Endothelial cell of umbilical vein (primary cell): ENCODE data around the gene CEP120. TPM values are rescaled to one million over a fixed set of nuclear protein-coding genes. Genes with fewer than 3 reads are reported as not detected.

Source experiments
- BruUV-seq: library from RNA; stranded (reverse); fragments of 400-500 nt; replicated peaks from 2 replicates; lab custom pipeline; 2021; lab: Mats Ljungman, UMichigan
- CTCF ChIA-PET: fragments of 300-600, 350-600 bp; sonication (Branson Sonifier 250); formaldehyde crosslinking; loops from one replicate; lab custom pipeline; 2021; ENCODE audit warnings: antibody characterized with exemption, inconsistent platforms; lab: Charles Lee
- POLR2A ChIA-PET: fragments of 300-600, 350-600 bp; sonication (Branson Sonifier 250); formaldehyde crosslinking; loops from one replicate; lab custom pipeline; 2021; ENCODE audit warnings: antibody characterized with exemption, inconsistent platforms; lab: Charles Lee
- DNase-seq: peaks from one replicate; pipeline ENCODE4 v3.0.0-alpha.2; 2011; ENCODE audit warnings: low read depth, low spot score
- FAIRE-seq: peaks from 2 replicates; lab custom pipeline; 2011; peaks lifted over from hg19 to GRCh38; lab: Jason Lieb, UNC
- H2AFZ ChIP-seq: 2 replicates; pipeline ENCODE4 v1.6.0; 2012; ENCODE audit warnings: low read depth, low read length, control low read depth, inconsistent platforms
- H3K27ac ChIP-seq: 2 replicates; pipeline ENCODE4 v1.5.1; 2011; ENCODE audit warnings: low read depth, mild to moderate bottlenecking, control low read depth, low read length, moderate library complexity; ENCODE audit not compliant: insufficient read depth
- H3K27me3 ChIP-seq, 2 experiments: 2 replicates each; pipeline versions ENCODE4 v1.6.0 to v1.6.1; 2011; ENCODE audit warnings: low read length in 2 of 2, mixed read lengths in 1 of 2; ENCODE audit not compliant: control insufficient read depth in 2 of 2, insufficient read depth in 2 of 2
- H3K36me3 ChIP-seq, 2 experiments: 2 replicates in 1 of 2; 3 replicates in 1 of 2; pipeline ENCODE4 v1.5.1; 2011; ENCODE audit warnings: low read length in 2 of 2, mild to moderate bottlenecking in 1 of 2, moderate library complexity in 1 of 2; ENCODE audit not compliant: control insufficient read depth in 2 of 2, insufficient read depth in 2 of 2; ENCODE audit errors: extremely low read depth in 1 of 2
- H3K4me1 ChIP-seq: 3 replicates; pipeline ENCODE4 v1.5.1; 2011; ENCODE audit warnings: mild to moderate bottlenecking, low read length; ENCODE audit not compliant: control insufficient read depth, insufficient read depth; ENCODE audit errors: extremely low read depth
- H3K4me2 ChIP-seq: 2 replicates; pipeline ENCODE4 v1.6.1; 2011; ENCODE audit warnings: low read length, control low read depth, mixed read lengths; ENCODE audit not compliant: insufficient read depth
- H3K4me3 ChIP-seq, 3 experiments: fragments of 200-600 bp in 1 of 3; sonication (generic), shearing (Covaris generic) in 1 of 3; replicated peaks in 1 of 3; 2 replicates each; pipeline ENCODE4 v1.5.1; 2011 to 2016; ENCODE audit warnings: control low read depth in 3 of 3, low read length in 3 of 3, mild to moderate bottlenecking in 2 of 3, inconsistent platforms in 1 of 3, low read depth in 1 of 3, moderate library complexity in 1 of 3; ENCODE audit not compliant: insufficient read depth in 1 of 3
- H3K79me2 ChIP-seq: 2 replicates; pipeline ENCODE4 v1.6.0; 2012; ENCODE audit warnings: low read length, inconsistent platforms; ENCODE audit not compliant: control insufficient read depth, insufficient read depth
- H3K9ac ChIP-seq: replicated peaks from 2 replicates; pipeline ENCODE3; 2011; ENCODE audit warnings: low read length, control low read depth; ENCODE audit not compliant: insufficient read depth; ENCODE audit errors: extremely low read depth
- H3K9me1 ChIP-seq: replicated peaks from 3 replicates; pipeline ENCODE4 v1.6.0; 2011; ENCODE audit warnings: mild to moderate bottlenecking, low read length; ENCODE audit not compliant: control insufficient read depth, insufficient read depth; ENCODE audit errors: extremely low read depth
- H3K9me3 ChIP-seq: replicated peaks from 2 replicates; pipeline ENCODE4 v1.5.1; 2012; ENCODE audit warnings: low read length, inconsistent platforms; ENCODE audit not compliant: control insufficient read depth, insufficient read depth
- H4K20me1 ChIP-seq: replicated peaks from 2 replicates; pipeline ENCODE3; 2011; ENCODE audit warnings: mild to moderate bottlenecking, low read length; ENCODE audit not compliant: control insufficient read depth, insufficient read depth; ENCODE audit errors: extremely low read depth
- EZH2 ChIP-seq: IDR thresholded peaks from 2 replicates; pipeline ENCODE4 v1.6.1; 2012; ENCODE audit warnings: borderline replicate concordance, low read depth, mild to moderate bottlenecking, moderate library complexity, low read length, inconsistent platforms; ENCODE audit not compliant: severe bottlenecking
- FOS ChIP-seq: IDR thresholded peaks from 2 replicates; pipeline ENCODE4 v1.6.1; 2011; ENCODE audit warnings: mild to moderate bottlenecking, low read length, moderate library complexity, borderline replicate concordance; ENCODE audit not compliant: insufficient read depth
- GATA2 ChIP-seq: IDR thresholded peaks from 2 replicates; pipeline ENCODE4 v1.7.0; 2011; ENCODE audit warnings: low read depth, mild to moderate bottlenecking, moderate library complexity, mixed read lengths, low read length; ENCODE audit not compliant: insufficient read length, insufficient read depth
- JUN ChIP-seq: IDR thresholded peaks from 2 replicates; pipeline ENCODE4 v1.6.1; 2011; ENCODE audit warnings: borderline replicate concordance, low read depth; ENCODE audit not compliant: insufficient read length, insufficient read depth
- MYC ChIP-seq: IDR thresholded peaks from one replicate; pipeline ENCODE4 v1.6.1; 2011; ENCODE audit warnings: mild to moderate bottlenecking, low read depth, low read length
- POLR2A ChIP-seq: IDR thresholded peaks from 2 replicates; pipeline ENCODE4 v1.6.1; 2012; ENCODE audit warnings: low read depth, mild to moderate bottlenecking, control low read depth, low read length
- POLR2AphosphoS5 ChIP-seq: IDR thresholded peaks from 2 replicates; pipeline ENCODE4 v1.6.1; 2012; ENCODE audit warnings: low read depth, mild to moderate bottlenecking, control low read depth, low read length, moderate library complexity; ENCODE audit not compliant: insufficient read depth
- dilution Hi-C: fragments of 300-500 bp; cut with MboI; formaldehyde crosslinking; loops from one replicate; pipeline ENCODE4 v1.15.0; 2019; ENCODE audit warnings: low sequenced_read_pairs; ENCODE audit not compliant: extremely low pct_ligation_motif_present
- intact Hi-C: fragments of 100-400 bp; cut with micrococcal nuclease; formaldehyde crosslinking; loops from one replicate; pipeline ENCODE4 v1.10.0; 2022
- polyA plus RNA-seq, 4 experiments: library from polyadenylated mRNA; depleted of rRNA in 3 of 4; stranded (reverse) in 3 of 4; unstranded in 1 of 4; fragments of >200 nt; gene quantifications; 2 replicates each; pipeline versions ENCODE4 v1.2.1 to v1.2.3, GENCODE V29; 2011 to 2012; ENCODE audit warnings: missing spikeins in 1 of 4
- total RNA-seq: library from RNA; stranded (reverse); gene quantifications from 2 replicates; pipeline ENCODE4 v1.2.3, GENCODE V29; 2021
- TF ChIP-seq, protein P1 (sequence below), 2 donors: IDR thresholded peaks; 1 replicate in 1 of 2; 2 replicates in 1 of 2; pipeline ENCODE4 v1.5.1; 2011; ENCODE audit warnings: low read length in 2 of 2, mild to moderate bottlenecking in 2 of 2, moderate library complexity in 2 of 2, control low read depth in 1 of 2, inconsistent platforms in 1 of 2, low read depth in 1 of 2; ENCODE audit not compliant: insufficient read depth in 1 of 2; ENCODE audit errors: extremely low read depth in 1 of 2
- TF ChIP-seq, protein P2 (sequence below): IDR thresholded peaks from 2 replicates; pipeline ENCODE4 v1.6.1; 2011; ENCODE audit not compliant: insufficient read depth, insufficient read length

CEP120 gene
- total and polyA plus RNA-seq, 2 donors (not counting 3 experiments of a cell fraction or from before 2014, with no cell fraction given): 6.6 to 18.8 TPM

DNA sequence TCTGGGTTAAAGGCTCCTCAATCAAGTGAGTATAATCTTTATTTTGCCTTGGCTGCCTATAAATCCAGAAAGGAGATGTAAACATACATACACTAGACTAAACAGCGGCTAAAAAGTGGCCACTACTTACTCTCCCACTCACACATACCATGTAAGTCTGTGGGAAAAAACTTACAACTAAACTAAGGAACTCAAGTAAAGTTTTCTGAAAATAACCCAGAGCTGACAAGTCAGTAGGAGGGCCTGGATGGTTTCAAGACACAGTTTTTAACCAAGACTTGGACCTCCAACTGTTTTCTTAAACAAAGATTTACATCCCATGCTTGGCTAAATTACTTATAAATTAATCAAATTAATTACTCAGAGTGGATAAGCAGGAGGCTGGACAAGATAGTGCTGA, 64.5 kb downstream of the CEP120 start:
- Histone ChIP-seq H3K27me3 (no peaks in the 10 kb centered on the region), H3K27ac (no peak overlapping the region), H3K4me3 (no peak overlapping the region), H3K4me2 (no peak overlapping the region), H3K9me3 (no peaks in the 10 kb centered on the region), H3K9ac (no peak overlapping the region), H2AFZ (no peak overlapping the region), H3K36me3 (no peaks in the 10 kb centered on the region), H3K4me1 (no peaks in the 10 kb centered on the region), H4K20me1 (no peaks in the 10 kb centered on the region), H3K79me2 (no peaks in the 10 kb centered on the region), H3K9me1 (no peaks in the 10 kb centered on the region)
- ChIA-PET POLR2A (no interaction called here), CTCF (interaction anchor here (1.1 to 1.7 kb wide), 2 partner anchors 10 to 842 kb away, joined by 3 to 4 read pairs; no protein-coding TSS in a partner anchor)
- TF ChIP-seq GATA2: no peak
- TF ChIP-seq JUN: no peak
- TF ChIP-seq, protein P1, sequence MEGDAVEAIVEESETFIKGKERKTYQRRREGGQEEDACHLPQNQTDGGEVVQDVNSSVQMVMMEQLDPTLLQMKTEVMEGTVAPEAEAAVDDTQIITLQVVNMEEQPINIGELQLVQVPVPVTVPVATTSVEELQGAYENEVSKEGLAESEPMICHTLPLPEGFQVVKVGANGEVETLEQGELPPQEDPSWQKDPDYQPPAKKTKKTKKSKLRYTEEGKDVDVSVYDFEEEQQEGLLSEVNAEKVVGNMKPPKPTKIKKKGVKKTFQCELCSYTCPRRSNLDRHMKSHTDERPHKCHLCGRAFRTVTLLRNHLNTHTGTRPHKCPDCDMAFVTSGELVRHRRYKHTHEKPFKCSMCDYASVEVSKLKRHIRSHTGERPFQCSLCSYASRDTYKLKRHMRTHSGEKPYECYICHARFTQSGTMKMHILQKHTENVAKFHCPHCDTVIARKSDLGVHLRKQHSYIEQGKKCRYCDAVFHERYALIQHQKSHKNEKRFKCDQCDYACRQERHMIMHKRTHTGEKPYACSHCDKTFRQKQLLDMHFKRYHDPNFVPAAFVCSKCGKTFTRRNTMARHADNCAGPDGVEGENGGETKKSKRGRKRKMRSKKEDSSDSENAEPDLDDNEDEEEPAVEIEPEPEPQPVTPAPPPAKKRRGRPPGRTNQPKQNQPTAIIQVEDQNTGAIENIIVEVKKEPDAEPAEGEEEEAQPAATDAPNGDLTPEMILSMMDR (IDR thresholded peaks at IDR 0.05; ENCODE audit: extremely low read depth in 1 of 2, insufficient read depth in 1 of 2, low read depth in 1 of 2, low read length in 2 of 2): no peak
- TF ChIP-seq EZH2: no peak
- TF ChIP-seq FOS: no peak
- no peak for TF ChIP-seq POLR2A
- TF ChIP-seq POLR2AphosphoS5: no peak
- TF ChIP-seq MYC: no peak
- TF ChIP-seq, protein P2, sequence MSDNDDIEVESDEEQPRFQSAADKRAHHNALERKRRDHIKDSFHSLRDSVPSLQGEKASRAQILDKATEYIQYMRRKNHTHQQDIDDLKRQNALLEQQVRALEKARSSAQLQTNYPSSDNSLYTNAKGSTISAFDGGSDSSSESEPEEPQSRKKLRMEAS: no peak
- intact Hi-C loops: no loop called here
- no TSS peak for BruUV-seq
- FAIRE-seq (no peak), DNase-seq (no peak)
- dilution Hi-C loops: no loop called here
